A673 (cell line): ENCODE measurements around the gene NANOS1. TPM values are rescaled to one million over a fixed set of nuclear protein-coding genes. Genes with fewer than 3 reads are reported as not detected.

Source experiments
- BruUV-seq: library from RNA; stranded (reverse); fragments of 400-500 nt; replicated peaks from 2 replicates; lab custom pipeline; 2021; lab: Mats Ljungman, UMichigan
- CTCF ChIA-PET: fragments of 300-600 bp; sonication (Branson Sonifier 250); formaldehyde crosslinking; loops from one replicate; lab custom pipeline; 2022; ENCODE audit warnings: antibody characterized with exemption; lab: Charles Lee
- POLR2A ChIA-PET: fragments of 300-600 bp; sonication (Branson Sonifier 250); formaldehyde crosslinking; loops from one replicate; lab custom pipeline; 2022; ENCODE audit warnings: antibody characterized with exemption; ENCODE audit not compliant: low non-redundant PET; lab: Charles Lee
- DNase-seq: peaks from one replicate; pipeline ENCODE4 v3.0.0-alpha.2; 2015; ENCODE audit warnings: low spot score
- H3K27ac ChIP-seq: fragments of 200-600 bp; sonication (generic); 2 replicates; pipeline ENCODE4 v1.5.1; 2016; ENCODE audit warnings: mixed run types, low read depth, mild to moderate bottlenecking, mixed read lengths, antibody characterized with exemption, low read length; ENCODE audit not compliant: poor library complexity, severe bottlenecking
- H3K27me3 ChIP-seq: fragments of 200-600 bp; sonication (generic); replicated peaks from 2 replicates; pipeline ENCODE4 v1.6.1; 2017; ENCODE audit warnings: mixed run types, low read depth, mild to moderate bottlenecking, mixed read lengths, antibody characterized with exemption, low read length; ENCODE audit not compliant: insufficient read depth, poor library complexity
- H3K36me3 ChIP-seq: fragments of 200-600 bp; sonication (generic); 2 replicates; pipeline ENCODE4 v1.6.1; 2016; ENCODE audit warnings: mixed run types, mild to moderate bottlenecking, mixed read lengths, antibody characterized with exemption, low read length; ENCODE audit not compliant: insufficient read depth, poor library complexity, severe bottlenecking
- H3K4me1 ChIP-seq: fragments of 200-600 bp; sonication (generic); 2 replicates; pipeline ENCODE4 v1.6.1; 2017; ENCODE audit warnings: mixed run types, mild to moderate bottlenecking, mixed read lengths, antibody characterized with exemption, low read length; ENCODE audit not compliant: insufficient read depth, poor library complexity, severe bottlenecking
- H3K4me3 ChIP-seq: fragments of 200-600 bp; sonication (generic); 2 replicates; pipeline ENCODE4 v1.5.1; 2016; ENCODE audit warnings: low read depth, mixed run types, mild to moderate bottlenecking, mixed read lengths, low read length; ENCODE audit not compliant: poor library complexity, severe bottlenecking
- H3K9me3 ChIP-seq: fragments of 200-600 bp; sonication (generic); 2 replicates; pipeline ENCODE4 v1.6.1; 2016; ENCODE audit warnings: mixed run types, low read depth, mild to moderate bottlenecking, mixed read lengths, antibody characterized with exemption, low read length; ENCODE audit not compliant: poor library complexity, severe bottlenecking
- CTCF ChIP-seq: fragments of 300-800, 200-600 bp; sonication (generic); conservative IDR thresholded peaks from 2 replicates; pipeline ENCODE4 v1.5.1; 2017; ENCODE audit warnings: low read depth, mild to moderate bottlenecking, antibody characterized with exemption, low read length, moderate library complexity, mixed read lengths
- EZH2 ChIP-seq: fragments of 200-600 bp; sonication (generic); IDR thresholded peaks from 2 replicates; pipeline ENCODE4 v1.6.1; 2017; ENCODE audit warnings: borderline replicate concordance, low read depth, mild to moderate bottlenecking, mixed read lengths, antibody characterized with exemption, low read length; ENCODE audit not compliant: poor library complexity, severe bottlenecking
- intact Hi-C: fragments of 100-400 bp; cut with micrococcal nuclease; formaldehyde crosslinking; loops from one replicate; pipeline ENCODE4 v1.10.0; 2022; ENCODE audit not compliant: unreplicated experiment
- total RNA-seq: library from RNA; stranded (reverse); gene quantifications from 2 replicates; pipeline ENCODE4 v1.2.3, GENCODE V29; 2021

Gene NANOS1
- total RNA-seq, 1 experiment from 2014 or later: 0.67 TPM

GRCh38 chr10:119061926-119062325, 32.4 kb downstream of the NANOS1 start:
- Histone ChIP-seq H3K4me1 (peaks cover 17% of the 10 kb centered on the region), H3K36me3 (peaks cover 100% of the 10 kb centered on the region), H3K9me3 (no peaks in the 10 kb centered on the region), H3K4me3 (no peak overlapping the region), H3K27ac (no peak overlapping the region), H3K27me3 (no peaks in the 10 kb centered on the region)
- ChIA-PET POLR2A (no interaction called here), CTCF (no interaction called here)
- intact Hi-C loops: no loop called here
- no TSS peak for BruUV-seq
- TF ChIP-seq EZH2 (no peak), CTCF (no peak)
- no peak for DNase-seq

GRCh38 chr10:119070395-119071165, 41.1 kb downstream of the NANOS1 start:
- intact Hi-C loops: no loop called here
- Histone ChIP-seq H3K4me3 (no peak overlapping the region), H3K27ac (no peak overlapping the region), H3K4me1 (no peaks in the 10 kb centered on the region), H3K27me3 (no peaks in the 10 kb centered on the region), H3K9me3 (no peaks in the 10 kb centered on the region), H3K36me3 (peaks cover 82% of the 10 kb centered on the region)
- POLR2A ChIA-PET: no interaction called here
- no peak for TF ChIP-seq EZH2
- no peak for TF ChIP-seq CTCF
- no peak for DNase-seq
- no TSS peak for BruUV-seq
- CTCF ChIA-PET: no interaction called here

GRCh38 chr10:119073584-119073983, 44.1 kb downstream of the NANOS1 start:
- POLR2A ChIA-PET: no interaction called here
- Histone ChIP-seq H3K36me3 (peaks cover 63% of the 10 kb centered on the region), H3K9me3 (no peaks in the 10 kb centered on the region), H3K27ac (no peak overlapping the region), H3K4me1 (peaks cover 7% of the 10 kb centered on the region), H3K4me3 (no peak overlapping the region), H3K27me3 (no peaks in the 10 kb centered on the region)
- TF ChIP-seq CTCF (no peak), EZH2 (no peak)
- CTCF ChIA-PET: no interaction called here
- intact Hi-C loops: no loop called here
- DNase-seq: no peak
- TSS peak; percentile 10 for BruUV-seq
